GM12878 (cell line): ENCODE data around the gene FILIP1L. TPM values are rescaled to one million over a fixed set of nuclear protein-coding genes. Genes with fewer than 3 reads are reported as not detected.

Experiments
- ATAC-seq: fragments of 200-7000 bp; cut with Tn5 transposase; 3 replicates; pipeline ENCODE4 v1.9.1; 2020; ENCODE audit warnings: mild to moderate bottlenecking, moderate library complexity
- BruUV-seq: library from RNA; stranded (reverse); fragments of 400-500 nt; replicated peaks from 2 replicates; lab custom pipeline; 2021; lab: Mats Ljungman, UMichigan
- CTCF ChIA-PET: fragments of 300-600 bp; sonication (Branson Sonifier 250); formaldehyde crosslinking; extraction: SDS; loops from one replicate; lab custom pipeline; 2021; ENCODE audit warnings: inconsistent platforms; lab: Yijun Ruan, JAX
- POLR2A ChIA-PET: fragments of 350-600 bp; formaldehyde crosslinking; extraction: SDS; loops from one replicate; lab custom pipeline; 2021; ENCODE audit warnings: inconsistent platforms; lab: Charles Lee
- RAD21 ChIA-PET: fragments of 300-600 bp; sonication (Branson Sonifier 250); formaldehyde crosslinking; loops from one replicate; lab custom pipeline; 2023; ENCODE audit warnings: antibody characterized with exemption; ENCODE audit not compliant: unreplicated experiment; lab: Charles Lee
- SMC1A ChIA-PET: fragments of 300-600 bp; sonication (Branson Sonifier 250); formaldehyde crosslinking; loops from one replicate; lab custom pipeline; 2023; ENCODE audit not compliant: unreplicated experiment, uncharacterized antibody; lab: Charles Lee
- DNase-seq: peaks from one replicate; pipeline ENCODE4 v3.0.0-alpha.2; 2011; ENCODE audit warnings: low read depth, low spot score
- FAIRE-seq: peaks from 3 replicates; lab custom pipeline; 2011; peaks lifted over from hg19 to GRCh38; lab: Jason Lieb, UNC
- H2AFZ ChIP-seq: 2 replicates; pipeline ENCODE4 v1.6.0; 2011; ENCODE audit warnings: low read depth, low read length, control low read depth; ENCODE audit not compliant: control insufficient read depth
- H3K27ac ChIP-seq: 2 replicates; pipeline ENCODE4 v1.5.1; 2011; ENCODE audit warnings: control low read depth; ENCODE audit not compliant: control insufficient read depth, insufficient read depth
- H3K27me3 ChIP-seq, 2 experiments: replicated peaks in 1 of 2; 2 replicates each; pipeline versions ENCODE4 v1.6.0 to v1.6.1; 2011; ENCODE audit warnings: low read length in 1 of 2; ENCODE audit not compliant: control insufficient read depth in 2 of 2, insufficient read depth in 2 of 2
- H3K36me3 ChIP-seq, 2 experiments: 2 replicates each; pipeline ENCODE4 v1.5.1; 2011; ENCODE audit warnings: low read length in 1 of 2; ENCODE audit not compliant: control insufficient read depth in 2 of 2, insufficient read depth in 2 of 2
- H3K4me1 ChIP-seq: 2 replicates; pipeline ENCODE4 v1.6.1; 2011; ENCODE audit warnings: mild to moderate bottlenecking, low read length, moderate library complexity, mixed read lengths; ENCODE audit not compliant: control insufficient read depth, insufficient read depth
- H3K4me2 ChIP-seq: 2 replicates; pipeline ENCODE4 v1.6.0; 2011; ENCODE audit warnings: control low read depth; ENCODE audit not compliant: control insufficient read depth, insufficient read depth
- H3K4me3 ChIP-seq: fragments of 200-600 bp; sonication (generic); 2 replicates; pipeline ENCODE4 v1.5.1; 2016
- H3K79me2 ChIP-seq: 2 replicates; pipeline ENCODE4 v1.6.0; 2011; ENCODE audit warnings: low read length; ENCODE audit not compliant: control insufficient read depth, insufficient read depth
- H3K9ac ChIP-seq: 2 replicates; pipeline ENCODE4 v1.8.0; 2011; ENCODE audit warnings: low read length, control low read depth, mixed read lengths; ENCODE audit not compliant: control insufficient read depth, insufficient read depth
- H3K9me3 ChIP-seq: replicated peaks from 3 replicates; pipeline ENCODE4 v1.5.1; 2011; ENCODE audit warnings: mild to moderate bottlenecking, low read length; ENCODE audit not compliant: control insufficient read depth, insufficient read depth
- H4K20me1 ChIP-seq: 2 replicates; pipeline ENCODE4 v1.6.0; 2011; ENCODE audit not compliant: control insufficient read depth, insufficient read depth
- CUX1 ChIP-seq: IDR thresholded peaks from 2 replicates; pipeline ENCODE4 v1.6.1; 2012; ENCODE audit warnings: improper control_type of control experiment, low read depth, low read length; ENCODE audit not compliant: insufficient replicate concordance
- KDM1A ChIP-seq: fragments of 200-600 bp; sonication (generic); IDR thresholded peaks from 2 replicates; pipeline ENCODE4 v1.6.1; 2016; ENCODE audit warnings: borderline replicate concordance
- RCOR1 ChIP-seq: conservative IDR thresholded peaks from 2 replicates; pipeline ENCODE4 v1.6.1; 2012; ENCODE audit warnings: low read depth, low read length, improper control_type of control experiment
- SIX5 ChIP-seq: IDR thresholded peaks from 2 replicates; pipeline ENCODE4 v1.6.1; 2011; ENCODE audit warnings: mild to moderate bottlenecking, low read depth, low read length, moderate library complexity; ENCODE audit not compliant: severe bottlenecking
- WGBS: methylation state at CpG from one replicate; pipeline ENCODE4 v1.1.6; 2016; ENCODE audit warnings: low lambda C conversion rate; ENCODE audit not compliant: insufficient replicate concordance, insufficient coverage; ENCODE audit errors: missing lambda C conversion rate; 5-methylcytosine and 5-hydroxymethylcytosine counted together
- in situ Hi-C: fragments of 300-500 bp; cut with MboI; formaldehyde crosslinking; loops from 9 replicates; pipeline ENCODE4 v1.14.3; 2018; ENCODE audit warnings: mixed read lengths
- intact Hi-C: fragments of 100-400 bp; cut with micrococcal nuclease; formaldehyde crosslinking; loops from one replicate; pipeline ENCODE4 v1.14.2; 2022; ENCODE audit not compliant: unreplicated experiment
- polyA plus RNA-seq, 11 experiments: library from polyadenylated mRNA; depleted of rRNA in 4 of 11; unstranded in 6 of 11; stranded (reverse) in 5 of 11; fragments of >200 nt; fragmentation: Nextera tagmentation in 4 of 11; fragmentation: Illumina TruSeq in 1 of 11; extraction: Ambion mirVana in 4 of 11; extraction: Trizol in 1 of 11; gene quantifications; 1 replicate in 1 of 11; 2 replicates in 10 of 11; pipeline versions ENCODE4 v1.2.1 to v1.2.3, GENCODE V29; 2011 to 2016; ENCODE audit warnings: inconsistent platforms in 2 of 11, missing spikeins in 2 of 11, low read depth in 1 of 11
- total RNA-seq, 4 experiments: library from RNA; depleted of rRNA in 3 of 4; stranded (reverse); fragments of >200 nt in 3 of 4; fragmentation: Illumina TruSeq in 1 of 4; extraction: Trizol in 1 of 4; gene quantifications; 2 replicates each; pipeline versions ENCODE4 v1.2.1 to v1.2.3, GENCODE V29; 2013 to 2021

Gene FILIP1L
- total and polyA plus RNA-seq, 10 of the 15 experiments (the other 5 are each of a cell fraction or from before 2014, with no cell fraction given) = 0.24 to 6.1 (median 3.5) TPM

- Histone ChIP-seq H2AFZ (no peak overlapping the region), H3K36me3 (no peaks in the 10 kb centered on the region), H4K20me1 (no peaks in the 10 kb centered on the region), H3K27ac (no peak overlapping the region), H3K9ac (no peak overlapping the region), H3K79me2 (no peaks in the 10 kb centered on the region), H3K9me3 (no peaks in the 10 kb centered on the region), H3K4me2 (no peak overlapping the region), H3K4me3 (no peak overlapping the region), H3K27me3 (no peaks in the 10 kb centered on the region), H3K4me1 (peaks cover 24% of the 10 kb centered on the region)
- FAIRE-seq (no peak), ATAC-seq (no peak), DNase-seq (no peak)
- intact Hi-C loops (loop anchor here (5.0 kb wide), 1 partner anchor 98 kb away; no protein-coding TSS in a partner anchor), in situ Hi-C loops (no loop called here)
- TF ChIP-seq CUX1 = no peak
- TF ChIP-seq KDM1A = no peak
- no peak for TF ChIP-seq SIX5
- no peak for TF ChIP-seq RCOR1
- no TSS peak for BruUV-seq
- 81% methylated on average over 1 of the region's 1 CpG for WGBS
- CTCF ChIA-PET = interaction anchor here (1.0 to 2.2 kb wide), 3 partner anchors 8 to 72 kb away, joined by 4 to 8 read pairs (median 6); no protein-coding TSS in a partner anchor
- POLR2A ChIA-PET = no interaction called here
- SMC1A ChIA-PET = interaction anchor here (0.8 to 4.1 kb wide), 12 partner anchors 7 to 108 kb away, joined by 3 to 21 read pairs (median 6); no protein-coding TSS in a partner anchor
- RAD21 ChIA-PET = interaction anchor here (1.5 kb wide), 1 partner anchor 105 kb away, joined by 3 read pairs; no protein-coding TSS in a partner anchor
Measured at GRCh38 chr3:99939876-99940275, 174.4 kb downstream of the FILIP1L start.
